ENCODE measurements around the gene TNXB. TPM values are rescaled to one million over a fixed set of nuclear protein-coding genes. Genes with fewer than 3 reads are reported as not detected.

The TNXB gene
- total and polyA plus RNA-seq, 2 donors (not counting 3 experiments of a cell fraction or from before 2014, with no cell fraction given), result 0.47 to 2.7 TPM

DNA sequence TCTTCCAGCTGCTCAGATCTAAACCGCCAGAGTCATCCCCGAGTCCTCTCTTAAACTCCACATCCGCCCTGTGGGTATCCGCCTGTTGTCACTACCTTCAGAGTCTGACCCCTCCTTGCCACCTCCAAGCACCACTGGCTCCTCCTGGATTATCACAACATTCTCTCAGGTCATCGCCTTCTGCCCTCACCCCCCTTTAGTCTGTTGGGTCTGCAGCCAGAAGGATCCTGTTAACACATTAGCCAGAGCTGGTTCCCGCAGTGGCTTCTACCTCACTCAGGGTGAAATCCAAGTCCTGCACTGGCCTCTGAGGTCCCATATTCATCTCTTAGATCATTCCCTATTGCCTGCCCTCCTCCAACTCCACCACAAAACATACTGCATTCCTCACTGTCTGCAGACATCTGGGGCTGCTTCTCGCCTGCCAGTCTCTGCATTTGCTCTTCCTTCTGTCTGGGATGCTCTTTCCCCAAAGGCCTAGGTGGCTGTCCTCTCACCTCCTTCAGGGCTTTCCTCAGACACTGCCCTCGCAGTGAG, 34.1 kb downstream of the TNXB start:
- H3K27ac ChIP-seq (ENCODE audit: insufficient read depth, low read depth, low read length), result no peak overlapping the region
- no peaks in the 10 kb centered on the region for H3K79me2 ChIP-seq (ENCODE audit: control insufficient read depth, insufficient read depth, low read length)
- ChIA-PET CTCF (interaction anchor here (1.5 kb wide), 1 partner anchor 13 kb away, joined by 5 read pairs; no protein-coding TSS in a partner anchor), POLR2A (no interaction called here)
- H3K4me2 ChIP-seq (ENCODE audit: insufficient read depth, low read length), result no peak overlapping the region
- no peak for FAIRE-seq
- no TSS peak for BruUV-seq (replicated peaks)
- no peaks in the 10 kb centered on the region for H3K9me3 ChIP-seq (replicated peaks; ENCODE audit: control insufficient read depth, insufficient read depth, low read length)
- peaks cover 0 to 4% of the 10 kb centered on the region in 2 experiments for H3K27me3 ChIP-seq (ENCODE audit: control insufficient read depth in 2 of 2, insufficient read depth in 2 of 2, low read length in 2 of 2)
- no peak overlapping the region for H2AFZ ChIP-seq (ENCODE audit: low read depth, low read length)
- no peaks in the 10 kb centered on the region for H3K36me3 ChIP-seq (ENCODE audit: control insufficient read depth in 2 of 2, extremely low read depth in 1 of 2, insufficient read depth in 2 of 2, low read length in 2 of 2)
- TF ChIP-seq POLR2AphosphoS5 (IDR thresholded peaks at IDR 0.05; ENCODE audit: insufficient read depth, low read depth, low read length) (no peak), GATA2 (IDR thresholded peaks at IDR 0.05; ENCODE audit: insufficient read depth, insufficient read length, low read depth, low read length) (no peak), FOS (IDR thresholded peaks at IDR 0.05; ENCODE audit: borderline replicate concordance, insufficient read depth, low read length) (no peak), JUN (IDR thresholded peaks at IDR 0.05; ENCODE audit: borderline replicate concordance, insufficient read depth, insufficient read length, low read depth) (no peak), EZH2 (IDR thresholded peaks at IDR 0.05; ENCODE audit: borderline replicate concordance, low read depth, low read length, severe bottlenecking) (no peak), POLR2A (IDR thresholded peaks at IDR 0.05; ENCODE audit: low read depth, low read length) (no peak)
- TF ChIP-seq, protein P1, sequence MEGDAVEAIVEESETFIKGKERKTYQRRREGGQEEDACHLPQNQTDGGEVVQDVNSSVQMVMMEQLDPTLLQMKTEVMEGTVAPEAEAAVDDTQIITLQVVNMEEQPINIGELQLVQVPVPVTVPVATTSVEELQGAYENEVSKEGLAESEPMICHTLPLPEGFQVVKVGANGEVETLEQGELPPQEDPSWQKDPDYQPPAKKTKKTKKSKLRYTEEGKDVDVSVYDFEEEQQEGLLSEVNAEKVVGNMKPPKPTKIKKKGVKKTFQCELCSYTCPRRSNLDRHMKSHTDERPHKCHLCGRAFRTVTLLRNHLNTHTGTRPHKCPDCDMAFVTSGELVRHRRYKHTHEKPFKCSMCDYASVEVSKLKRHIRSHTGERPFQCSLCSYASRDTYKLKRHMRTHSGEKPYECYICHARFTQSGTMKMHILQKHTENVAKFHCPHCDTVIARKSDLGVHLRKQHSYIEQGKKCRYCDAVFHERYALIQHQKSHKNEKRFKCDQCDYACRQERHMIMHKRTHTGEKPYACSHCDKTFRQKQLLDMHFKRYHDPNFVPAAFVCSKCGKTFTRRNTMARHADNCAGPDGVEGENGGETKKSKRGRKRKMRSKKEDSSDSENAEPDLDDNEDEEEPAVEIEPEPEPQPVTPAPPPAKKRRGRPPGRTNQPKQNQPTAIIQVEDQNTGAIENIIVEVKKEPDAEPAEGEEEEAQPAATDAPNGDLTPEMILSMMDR (IDR thresholded peaks at IDR 0.05; ENCODE audit: extremely low read depth in 1 of 2, insufficient read depth in 1 of 2, low read depth in 1 of 2, low read length in 2 of 2), result no peak
- DNase-seq (ENCODE audit: low read depth, low spot score), result no peak
- no peak overlapping the region for H3K9ac ChIP-seq (replicated peaks; ENCODE audit: extremely low read depth, insufficient read depth, low read length)
- dilution Hi-C loops (cut with MboI; ENCODE audit: extremely low pct_ligation_motif_present, low sequenced_read_pairs) (no loop called here), intact Hi-C loops (cut with micrococcal nuclease) (no loop called here)
- no peaks in the 10 kb centered on the region for H3K4me1 ChIP-seq (ENCODE audit: control insufficient read depth, extremely low read depth, insufficient read depth, low read length)
- H4K20me1 ChIP-seq (replicated peaks; ENCODE audit: control insufficient read depth, extremely low read depth, insufficient read depth, low read length), result no peaks in the 10 kb centered on the region
- H3K9me1 ChIP-seq (replicated peaks; ENCODE audit: control insufficient read depth, extremely low read depth, insufficient read depth, low read length), result no peaks in the 10 kb centered on the region
- no peak overlapping the region for H3K4me3 ChIP-seq (replicated peaks in 1 of 3; ENCODE audit: insufficient read depth in 1 of 3, low read depth in 1 of 3, low read length in 3 of 3)

Data from endothelial cell of umbilical vein (primary cell).